ENCODE measurements around the gene DUSP2. TPM values are rescaled to one million over a fixed set of nuclear protein-coding genes. Genes with fewer than 3 reads are reported as not detected.

The DUSP2 gene
- total and polyA plus RNA-seq, 2 donors (not counting 1 experiment from before 2014, with no cell fraction given), result 69.8 to 433 TPM

GRCh38 chr2:96103187-96103601, 42.0 kb downstream of the DUSP2 start:
- Histone ChIP-seq H4K20me1 (ENCODE audit: control insufficient read depth, insufficient read depth, low read length, poor library complexity, severe bottlenecking) (no peaks in the 10 kb centered on the region), H2AFZ (ENCODE audit: insufficient read depth, low read depth, low read length, poor library complexity, severe bottlenecking) (no peak overlapping the region), H3K79me2 (ENCODE audit: control insufficient read depth, insufficient read depth, low read length) (no peaks in the 10 kb centered on the region), H3K4me1 (ENCODE audit: control insufficient read depth in 2 of 2, insufficient read depth in 2 of 2, low read length in 2 of 2) (no peaks in the 10 kb centered on the region), H3K9me3 (ENCODE audit: control extremely low read depth in 1 of 3, control insufficient read depth in 2 of 3, insufficient read depth in 1 of 3, low read length in 2 of 3) (peaks cover 0 to 23% (median 11%) of the 10 kb centered on the region in 3 donors), H3K4me3 (ENCODE audit: control extremely low read depth in 1 of 5, extremely low read depth in 1 of 5, insufficient read depth in 1 of 5, low read depth in 2 of 5, low read length in 4 of 5) (no peak overlapping the region), H3K4me2 (replicated peaks; ENCODE audit: low read depth, low read length, poor library complexity, severe bottlenecking) (no peak overlapping the region), H3K27me3 (replicated peaks in 1 of 4; ENCODE audit: control extremely low read depth in 1 of 4, control insufficient read depth in 3 of 4, insufficient read depth in 4 of 4, low read length in 3 of 4) (no peaks in the 10 kb centered on the region), H3K27ac (ENCODE audit: low read length in 2 of 2) (no peak overlapping the region), H3K9ac (ENCODE audit: low read length) (no peak overlapping the region), H3K36me3 (replicated peaks in 1 of 2; ENCODE audit: control extremely low read depth in 1 of 2, control insufficient read depth in 1 of 2, extremely low read depth in 1 of 2, insufficient read depth in 2 of 2, low read length in 1 of 2) (no peaks in the 10 kb centered on the region)
- H3K9me3 Mint-ChIP-seq (ENCODE audit: insufficient read depth), result peaks cover 5% of the 10 kb centered on the region
- CTCF ChIA-PET, result interaction anchor here (1.5 kb wide), 1 partner anchor 15 kb away, joined by 3 read pairs; no protein-coding TSS in a partner anchor
- peaks cover 6% of the 10 kb centered on the region for H3K27me3 Mint-ChIP-seq
- intact Hi-C loops (cut with micrococcal nuclease), result no loop called here
- no peak overlapping the region for H3K4me3 Mint-ChIP-seq
- H3K27ac Mint-ChIP-seq, result no peak overlapping the region
- ATAC-seq (ENCODE audit: low read depth), result no peak
- no peak for DNase-seq
- H3K4me1 Mint-ChIP-seq, result no peaks in the 10 kb centered on the region
- POLR2A ChIA-PET, result no interaction called here
- 88% methylated on average over 8 of the region's 8 CpGs for WGBS (ENCODE audit: insufficient coverage)
- TF ChIP-seq EZH2 (IDR thresholded peaks at IDR 0.05; ENCODE audit: borderline replicate concordance, insufficient read depth, low read depth, low read length, poor library complexity, severe bottlenecking) (no peak), CTCF (IDR thresholded peaks at IDR 0.05) (no peak)

- no peaks in the 10 kb centered on the region for H3K4me1 Mint-ChIP-seq
- ATAC-seq (ENCODE audit: low read depth) (no peak), DNase-seq (no peak)
- Histone ChIP-seq H3K27me3 (replicated peaks in 1 of 4; ENCODE audit: control extremely low read depth in 1 of 4, control insufficient read depth in 3 of 4, insufficient read depth in 4 of 4, low read length in 3 of 4) (no peaks in the 10 kb centered on the region), H3K4me2 (replicated peaks; ENCODE audit: low read depth, low read length, poor library complexity, severe bottlenecking) (no peak overlapping the region), H3K4me1 (ENCODE audit: control insufficient read depth in 2 of 2, insufficient read depth in 2 of 2, low read length in 2 of 2) (no peaks in the 10 kb centered on the region), H3K9ac (ENCODE audit: low read length) (no peak overlapping the region), H3K36me3 (replicated peaks in 1 of 2; ENCODE audit: control extremely low read depth in 1 of 2, control insufficient read depth in 1 of 2, extremely low read depth in 1 of 2, insufficient read depth in 2 of 2, low read length in 1 of 2) (no peaks in the 10 kb centered on the region), H3K79me2 (ENCODE audit: control insufficient read depth, insufficient read depth, low read length) (no peaks in the 10 kb centered on the region), H3K4me3 (ENCODE audit: control extremely low read depth in 1 of 5, extremely low read depth in 1 of 5, insufficient read depth in 1 of 5, low read depth in 2 of 5, low read length in 4 of 5) (no peak overlapping the region), H3K9me3 (ENCODE audit: control extremely low read depth in 1 of 3, control insufficient read depth in 2 of 3, insufficient read depth in 1 of 3, low read length in 2 of 3) (peaks cover 0 to 23% (median 11%) of the 10 kb centered on the region in 3 donors), H3K27ac (ENCODE audit: low read length in 2 of 2) (no peak overlapping the region), H4K20me1 (ENCODE audit: control insufficient read depth, insufficient read depth, low read length, poor library complexity, severe bottlenecking) (no peaks in the 10 kb centered on the region), H2AFZ (ENCODE audit: insufficient read depth, low read depth, low read length, poor library complexity, severe bottlenecking) (no peak overlapping the region)
- H3K27ac Mint-ChIP-seq, result no peak overlapping the region
- TF ChIP-seq CTCF (IDR thresholded peaks at IDR 0.05), result no peak
- no peak for TF ChIP-seq EZH2 (IDR thresholded peaks at IDR 0.05; ENCODE audit: borderline replicate concordance, insufficient read depth, low read depth, low read length, poor library complexity, severe bottlenecking)
- intact Hi-C loops (cut with micrococcal nuclease), result no loop called here
- POLR2A ChIA-PET, result no interaction called here
- peaks cover 1% of the 10 kb centered on the region for H3K27me3 Mint-ChIP-seq
- no peak overlapping the region for H3K4me3 Mint-ChIP-seq
- 99% methylated on average over 15 of the region's 15 CpGs for WGBS (ENCODE audit: insufficient coverage)
- CTCF ChIA-PET, result interaction anchor here (1.0 to 1.5 kb wide), 3 partner anchors 9 to 15 kb away, joined by 3 to 4 read pairs (median 3); no protein-coding TSS in a partner anchor
- peaks cover 5% of the 10 kb centered on the region for H3K9me3 Mint-ChIP-seq (ENCODE audit: insufficient read depth)
Measured at GRCh38 chr2:96102596-96103186, 42.5 kb downstream of the DUSP2 start.

Measured in B cell (primary cell).